ENCODE results near the gene SGF29. TPM values are rescaled to one million over a fixed set of nuclear protein-coding genes. Genes with fewer than 3 reads are reported as not detected.

SGF29 gene
- total and polyA plus RNA-seq, 2 experiments from 2014 or later = 10.0 to 17.6 TPM

DNA sequence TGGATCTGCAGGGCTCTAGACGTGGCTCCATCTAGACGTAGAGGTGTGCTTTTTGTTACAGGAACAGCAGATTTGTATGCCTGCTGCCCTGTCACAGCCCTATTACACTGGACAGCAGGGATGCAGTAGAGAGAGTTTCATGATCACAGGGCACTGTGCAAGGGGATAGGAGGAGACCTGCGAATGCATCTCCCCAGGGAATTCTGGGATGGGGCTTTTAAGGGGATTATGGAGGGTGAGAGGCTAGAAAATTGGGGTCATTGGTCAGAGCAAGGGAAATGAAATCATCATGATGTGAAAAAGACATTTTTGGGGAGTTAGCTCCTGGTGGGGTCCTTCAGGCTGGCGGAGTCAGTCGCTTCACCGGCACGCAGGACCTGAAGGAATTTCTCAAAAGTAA lies 11.1 kb upstream of the SGF29 start (continued):
- TF ChIP-seq, protein P1, sequence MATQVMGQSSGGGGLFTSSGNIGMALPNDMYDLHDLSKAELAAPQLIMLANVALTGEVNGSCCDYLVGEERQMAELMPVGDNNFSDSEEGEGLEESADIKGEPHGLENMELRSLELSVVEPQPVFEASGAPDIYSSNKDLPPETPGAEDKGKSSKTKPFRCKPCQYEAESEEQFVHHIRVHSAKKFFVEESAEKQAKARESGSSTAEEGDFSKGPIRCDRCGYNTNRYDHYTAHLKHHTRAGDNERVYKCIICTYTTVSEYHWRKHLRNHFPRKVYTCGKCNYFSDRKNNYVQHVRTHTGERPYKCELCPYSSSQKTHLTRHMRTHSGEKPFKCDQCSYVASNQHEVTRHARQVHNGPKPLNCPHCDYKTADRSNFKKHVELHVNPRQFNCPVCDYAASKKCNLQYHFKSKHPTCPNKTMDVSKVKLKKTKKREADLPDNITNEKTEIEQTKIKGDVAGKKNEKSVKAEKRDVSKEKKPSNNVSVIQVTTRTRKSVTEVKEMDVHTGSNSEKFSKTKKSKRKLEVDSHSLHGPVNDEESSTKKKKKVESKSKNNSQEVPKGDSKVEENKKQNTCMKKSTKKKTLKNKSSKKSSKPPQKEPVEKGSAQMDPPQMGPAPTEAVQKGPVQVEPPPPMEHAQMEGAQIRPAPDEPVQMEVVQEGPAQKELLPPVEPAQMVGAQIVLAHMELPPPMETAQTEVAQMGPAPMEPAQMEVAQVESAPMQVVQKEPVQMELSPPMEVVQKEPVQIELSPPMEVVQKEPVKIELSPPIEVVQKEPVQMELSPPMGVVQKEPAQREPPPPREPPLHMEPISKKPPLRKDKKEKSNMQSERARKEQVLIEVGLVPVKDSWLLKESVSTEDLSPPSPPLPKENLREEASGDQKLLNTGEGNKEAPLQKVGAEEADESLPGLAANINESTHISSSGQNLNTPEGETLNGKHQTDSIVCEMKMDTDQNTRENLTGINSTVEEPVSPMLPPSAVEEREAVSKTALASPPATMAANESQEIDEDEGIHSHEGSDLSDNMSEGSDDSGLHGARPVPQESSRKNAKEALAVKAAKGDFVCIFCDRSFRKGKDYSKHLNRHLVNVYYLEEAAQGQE (IDR thresholded peaks at IDR 0.05; ENCODE audit: unreplicated experiment) = no peak
- TF ChIP-seq STAT1 (IDR thresholded peaks at IDR 0.05; ENCODE audit: unreplicated experiment) = no peak

DNA sequence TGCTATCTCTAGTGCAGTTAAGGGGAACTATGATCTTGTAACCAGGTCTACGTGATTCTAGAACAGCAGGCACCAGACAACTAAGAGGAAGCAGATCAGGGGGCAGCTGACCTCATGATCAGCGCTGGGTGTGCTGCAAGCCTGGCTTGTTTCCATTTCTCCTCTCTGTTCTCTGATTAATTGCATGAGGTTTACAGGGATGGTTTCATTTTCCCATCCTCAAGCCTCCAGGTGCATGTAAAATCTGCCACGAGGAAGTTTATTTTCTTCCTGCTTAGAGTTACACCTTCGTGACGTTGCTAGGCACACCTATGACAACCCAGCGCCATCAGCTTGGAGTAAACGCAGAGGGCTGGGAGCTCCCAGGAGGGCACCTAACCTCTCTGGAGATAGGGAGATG lies 10.6 kb upstream of the SGF29 start:
- Mint-ChIP-seq H3K4me1 (peaks cover 5% of the 10 kb centered on the region; the same call in 2 of the 3 replicates), H3K36me3 (ENCODE audit: low read depth) (no peaks in the 10 kb centered on the region), H3K27ac (no peak overlapping the region), H3K4me3 (no peak overlapping the region), H3K27me3 (ENCODE audit: insufficient read depth, low read depth, poor library complexity) (peaks cover 10% of the 10 kb centered on the region), H3K9me3 (no peaks in the 10 kb centered on the region)
- Histone ChIP-seq H4K20me1 (replicated peaks; ENCODE audit: insufficient read depth) (no peaks in the 10 kb centered on the region), H3K4me2 (no peak overlapping the region), H2AFZ (peak overlapping the region; percentile 59), H3K27ac (ENCODE audit: low read depth) (no peak overlapping the region), H3K9me2 (ENCODE audit: insufficient read depth) (no peaks in the 10 kb centered on the region), H3F3A (replicated peaks; ENCODE audit: low read depth) (no peaks in the 10 kb centered on the region), H3K4me1 (ENCODE audit: insufficient read depth) (no peaks in the 10 kb centered on the region), H3K36me3 (ENCODE audit: insufficient read depth) (no peaks in the 10 kb centered on the region), H3K79me2 (replicated peaks; ENCODE audit: insufficient read depth) (no peaks in the 10 kb centered on the region), H3K27me3 (ENCODE audit: insufficient read depth) (no peaks in the 10 kb centered on the region), H3K4me3 (no peak overlapping the region)
- DNase-seq (ENCODE audit: low spot score) = no peak
- TF ChIP-seq, protein P2, sequence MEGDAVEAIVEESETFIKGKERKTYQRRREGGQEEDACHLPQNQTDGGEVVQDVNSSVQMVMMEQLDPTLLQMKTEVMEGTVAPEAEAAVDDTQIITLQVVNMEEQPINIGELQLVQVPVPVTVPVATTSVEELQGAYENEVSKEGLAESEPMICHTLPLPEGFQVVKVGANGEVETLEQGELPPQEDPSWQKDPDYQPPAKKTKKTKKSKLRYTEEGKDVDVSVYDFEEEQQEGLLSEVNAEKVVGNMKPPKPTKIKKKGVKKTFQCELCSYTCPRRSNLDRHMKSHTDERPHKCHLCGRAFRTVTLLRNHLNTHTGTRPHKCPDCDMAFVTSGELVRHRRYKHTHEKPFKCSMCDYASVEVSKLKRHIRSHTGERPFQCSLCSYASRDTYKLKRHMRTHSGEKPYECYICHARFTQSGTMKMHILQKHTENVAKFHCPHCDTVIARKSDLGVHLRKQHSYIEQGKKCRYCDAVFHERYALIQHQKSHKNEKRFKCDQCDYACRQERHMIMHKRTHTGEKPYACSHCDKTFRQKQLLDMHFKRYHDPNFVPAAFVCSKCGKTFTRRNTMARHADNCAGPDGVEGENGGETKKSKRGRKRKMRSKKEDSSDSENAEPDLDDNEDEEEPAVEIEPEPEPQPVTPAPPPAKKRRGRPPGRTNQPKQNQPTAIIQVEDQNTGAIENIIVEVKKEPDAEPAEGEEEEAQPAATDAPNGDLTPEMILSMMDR (conservative IDR thresholded peaks at IDR 0.05; ENCODE audit: low read depth in 2 of 2) = no peak
- ATAC-seq = no peak

DNA sequence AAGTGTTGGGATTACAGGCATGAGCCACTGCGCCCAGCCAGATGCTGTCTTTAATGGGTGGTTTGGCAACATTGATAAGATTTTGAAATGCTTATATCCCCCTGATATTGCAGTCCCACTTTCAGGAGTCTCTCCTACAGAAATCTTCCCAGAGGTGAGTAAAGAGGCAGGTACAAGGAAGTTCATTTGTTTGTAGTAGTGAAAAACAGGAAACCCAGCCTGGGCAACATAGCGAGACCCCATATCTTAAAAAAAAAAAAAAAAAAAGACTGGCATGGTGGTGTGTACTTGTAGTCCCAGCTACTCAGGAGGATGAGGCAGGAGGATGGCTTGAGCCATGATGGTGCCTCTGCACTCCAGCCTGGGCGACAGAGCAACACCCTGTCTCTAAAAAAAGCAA lies 8.7 kb upstream of the SGF29 start:
- DNase-seq (ENCODE audit: low spot score) (no peak), ATAC-seq (no peak)
- H3K9me3 Mint-ChIP-seq = no peaks in the 10 kb centered on the region
- no peaks in the 10 kb centered on the region for H3K36me3 Mint-ChIP-seq (ENCODE audit: low read depth)
- Histone ChIP-seq H3K27ac (ENCODE audit: low read depth) (no peak overlapping the region), H2AFZ (no peak overlapping the region), H3F3A (replicated peaks; ENCODE audit: low read depth) (no peaks in the 10 kb centered on the region), H3K27me3 (ENCODE audit: insufficient read depth) (no peaks in the 10 kb centered on the region), H3K4me1 (ENCODE audit: insufficient read depth) (no peaks in the 10 kb centered on the region), H4K20me1 (replicated peaks; ENCODE audit: insufficient read depth) (no peaks in the 10 kb centered on the region), H3K4me3 (no peak overlapping the region), H3K79me2 (replicated peaks; ENCODE audit: insufficient read depth) (no peaks in the 10 kb centered on the region), H3K4me2 (no peak overlapping the region), H3K36me3 (ENCODE audit: insufficient read depth) (no peaks in the 10 kb centered on the region), H3K9me2 (ENCODE audit: insufficient read depth) (no peaks in the 10 kb centered on the region)
- H3K27ac Mint-ChIP-seq = no peak overlapping the region
- no peaks in the 10 kb centered on the region for H3K4me1 Mint-ChIP-seq
- peaks cover 3% of the 10 kb centered on the region for H3K27me3 Mint-ChIP-seq (ENCODE audit: insufficient read depth, low read depth, poor library complexity)
- H3K4me3 Mint-ChIP-seq = no peak overlapping the region
- TF ChIP-seq, protein P2 (conservative IDR thresholded peaks at IDR 0.05; ENCODE audit: low read depth in 2 of 2) = no peak
- TF ChIP-seq JUNB (IDR thresholded peaks at IDR 0.05; ENCODE audit: unreplicated experiment) (no peak), ZNF331 (CRISPR knock-in tag; IDR thresholded peaks at IDR 0.05; ENCODE audit: low read depth) (no peak), STAT1 (IDR thresholded peaks at IDR 0.05; ENCODE audit: unreplicated experiment) (no peak), CREB1 (CRISPR knock-in tag; IDR thresholded peaks at IDR 0.05; ENCODE audit: low read depth) (no peak), NANOG (IDR thresholded peaks at IDR 0.05; ENCODE audit: borderline replicate concordance) (no peak), POLR2AphosphoS5 (IDR thresholded peaks at IDR 0.05; ENCODE audit: low read depth) (no peak), EZH2 (IDR thresholded peaks at IDR 0.05; ENCODE audit: low read depth, unreplicated experiment) (no peak)
- TF ChIP-seq, protein P1 (IDR thresholded peaks at IDR 0.05; ENCODE audit: unreplicated experiment) = no peak
- TF ChIP-seq, protein P3, sequence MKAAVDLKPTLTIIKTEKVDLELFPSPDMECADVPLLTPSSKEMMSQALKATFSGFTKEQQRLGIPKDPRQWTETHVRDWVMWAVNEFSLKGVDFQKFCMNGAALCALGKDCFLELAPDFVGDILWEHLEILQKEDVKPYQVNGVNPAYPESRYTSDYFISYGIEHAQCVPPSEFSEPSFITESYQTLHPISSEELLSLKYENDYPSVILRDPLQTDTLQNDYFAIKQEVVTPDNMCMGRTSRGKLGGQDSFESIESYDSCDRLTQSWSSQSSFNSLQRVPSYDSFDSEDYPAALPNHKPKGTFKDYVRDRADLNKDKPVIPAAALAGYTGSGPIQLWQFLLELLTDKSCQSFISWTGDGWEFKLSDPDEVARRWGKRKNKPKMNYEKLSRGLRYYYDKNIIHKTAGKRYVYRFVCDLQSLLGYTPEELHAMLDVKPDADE (IDR thresholded peaks at IDR 0.05) = no peak

Data from GM23338 (cell line).